Fibroblast of skin of right quadriceps (primary cell): ENCODE data around the gene FTSJ3.
A peak's percentile ranks its signal among the peaks of the same experiment; 100 is the strongest.
"Not testable (repeated sequence)": the region's sequence is repeated elsewhere in the genome, so short reads cannot be mapped to it uniquely, and the experiment has no call there.

Experiments
- DNase-seq: peaks from one replicate; pipeline ENCODE4 v3.0.0-alpha.2; 2013

The FTSJ3 gene, protein sequence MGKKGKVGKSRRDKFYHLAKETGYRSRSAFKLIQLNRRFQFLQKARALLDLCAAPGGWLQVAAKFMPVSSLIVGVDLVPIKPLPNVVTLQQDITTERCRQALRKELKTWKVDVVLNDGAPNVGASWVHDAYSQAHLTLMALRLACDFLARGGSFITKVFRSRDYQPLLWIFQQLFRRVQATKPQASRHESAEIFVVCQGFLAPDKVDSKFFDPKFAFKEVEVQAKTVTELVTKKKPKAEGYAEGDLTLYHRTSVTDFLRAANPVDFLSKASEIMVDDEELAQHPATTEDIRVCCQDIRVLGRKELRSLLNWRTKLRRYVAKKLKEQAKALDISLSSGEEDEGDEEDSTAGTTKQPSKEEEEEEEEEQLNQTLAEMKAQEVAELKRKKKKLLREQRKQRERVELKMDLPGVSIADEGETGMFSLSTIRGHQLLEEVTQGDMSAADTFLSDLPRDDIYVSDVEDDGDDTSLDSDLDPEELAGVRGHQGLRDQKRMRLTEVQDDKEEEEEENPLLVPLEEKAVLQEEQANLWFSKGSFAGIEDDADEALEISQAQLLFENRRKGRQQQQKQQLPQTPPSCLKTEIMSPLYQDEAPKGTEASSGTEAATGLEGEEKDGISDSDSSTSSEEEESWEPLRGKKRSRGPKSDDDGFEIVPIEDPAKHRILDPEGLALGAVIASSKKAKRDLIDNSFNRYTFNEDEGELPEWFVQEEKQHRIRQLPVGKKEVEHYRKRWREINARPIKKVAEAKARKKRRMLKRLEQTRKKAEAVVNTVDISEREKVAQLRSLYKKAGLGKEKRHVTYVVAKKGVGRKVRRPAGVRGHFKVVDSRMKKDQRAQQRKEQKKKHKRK

DNA sequence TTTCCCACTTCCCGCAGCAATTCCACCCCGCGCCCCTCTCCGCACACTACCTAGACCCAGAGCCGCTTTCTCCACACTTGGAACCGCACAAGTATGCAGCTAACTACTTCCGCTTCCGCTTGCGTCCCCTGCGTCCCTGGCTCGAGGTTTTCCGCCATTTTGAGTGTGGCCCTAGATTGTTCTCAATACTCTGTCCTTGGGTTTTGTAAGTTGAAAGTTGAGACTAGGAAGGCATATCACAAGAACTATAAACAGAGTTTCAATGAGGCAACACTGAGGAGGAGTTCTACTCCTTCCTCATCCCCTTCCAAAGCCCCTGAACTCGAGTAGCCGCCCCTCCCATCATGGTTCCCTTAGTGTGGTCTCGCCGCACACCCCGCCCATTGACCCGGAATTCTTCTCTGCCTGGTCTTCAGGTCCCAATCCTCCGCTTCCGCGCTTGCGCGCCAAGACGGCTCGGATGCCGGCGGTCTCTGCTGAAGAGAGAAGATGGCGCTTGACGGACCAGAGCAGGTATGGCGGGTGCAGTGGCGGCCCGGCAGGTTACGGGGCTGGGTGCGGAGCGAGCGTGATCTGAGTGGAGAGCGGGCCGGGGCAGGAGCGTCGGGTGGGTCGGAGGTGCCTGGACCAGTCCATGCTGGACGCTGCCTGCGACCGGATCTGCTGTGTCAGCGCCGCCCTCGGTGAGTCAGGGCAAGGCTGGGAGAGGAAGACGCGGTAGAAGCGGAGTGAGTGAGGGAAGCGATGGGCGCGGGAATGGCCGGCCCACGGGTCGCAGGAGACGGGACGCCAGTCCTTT, at the start of gene FTSJ3, which contains the start of gene PSMC5:
Gene FTSJ3, minus strand, starts transcription at position 662 of the 799 bp plus-strand sequence. CDS start 761 bp downstream, outside the sequence.
Gene PSMC5, plus strand, starts transcription at position 430 of the 799 bp plus-strand sequence. Its CDS starts 60 bp downstream, at position 490.
- DNase-seq, result peak; percentile 94

- not testable (repeated sequence) for DNase-seq
These were observed 47.2 kb upstream of the FTSJ3 start for GRCh38 chr17:63874693-63875092.

- not testable (repeated sequence) for DNase-seq
These were observed 46.7 kb upstream of the FTSJ3 start for GRCh38 chr17:63874061-63874626.

- not testable (repeated sequence) for DNase-seq
These were observed 46.1 kb upstream of the FTSJ3 start, which contains the start of gene CSH2 for GRCh38 chr17:63873577-63873976. CSH2 (minus strand) TSS chr17:63873677; CDS start chr17:63873614, 63 bp downstream.

- DNase-seq, result not testable (repeated sequence)
These were observed 44.3 kb upstream of the FTSJ3 start for GRCh38 chr17:63871646-63872365.

- DNase-seq, result peak; percentile 31
These were observed 42.8 kb upstream of the FTSJ3 start for GRCh38 chr17:63870292-63870665.

GRCh38 chr17:63869491-63870291, 42.2 kb upstream of the FTSJ3 start:
- peak; percentile 68 for DNase-seq

DNA sequence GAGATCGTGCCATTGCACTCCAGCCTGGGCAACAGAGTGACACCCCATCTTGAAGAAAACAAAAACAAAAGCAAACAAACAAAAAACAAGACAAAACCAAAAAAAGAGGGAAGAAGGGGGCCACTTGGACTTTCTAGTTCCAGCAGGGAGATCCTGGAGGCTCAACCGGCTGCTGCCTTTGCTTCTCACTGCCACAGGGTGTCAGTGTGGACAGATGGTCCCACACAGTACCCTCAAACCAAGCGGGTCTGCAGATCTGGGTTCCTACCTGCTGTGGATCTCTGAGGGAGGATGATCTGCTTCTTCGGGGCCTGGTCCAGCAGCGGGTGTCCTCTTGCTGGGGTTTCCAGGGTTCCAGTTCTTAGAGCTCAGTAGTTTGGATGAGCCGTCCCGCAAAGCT, 39.2 kb upstream of the FTSJ3 start:
- not testable (repeated sequence) for DNase-seq

DNA sequence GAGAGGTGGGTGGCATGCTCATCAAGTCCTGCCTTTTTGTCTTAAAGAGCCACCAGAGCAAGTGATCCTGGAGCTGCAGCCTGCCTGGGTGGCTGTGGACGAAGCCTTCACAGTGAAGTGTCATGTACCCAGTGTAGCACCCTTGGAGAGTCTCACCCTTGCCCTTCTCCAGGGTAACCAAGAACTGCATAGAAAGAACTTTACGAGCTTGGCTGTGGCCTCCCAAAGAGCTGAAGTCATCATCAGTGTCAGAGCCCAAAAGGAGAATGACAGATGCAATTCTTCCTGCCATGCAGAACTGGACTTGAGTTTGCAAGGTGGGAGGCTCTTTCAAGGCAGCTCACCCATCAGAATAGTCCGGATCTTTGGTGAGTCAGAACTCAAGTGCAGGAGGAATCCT, 31.8 kb upstream of the FTSJ3 start:
- DNase-seq, result no peak

DNA sequence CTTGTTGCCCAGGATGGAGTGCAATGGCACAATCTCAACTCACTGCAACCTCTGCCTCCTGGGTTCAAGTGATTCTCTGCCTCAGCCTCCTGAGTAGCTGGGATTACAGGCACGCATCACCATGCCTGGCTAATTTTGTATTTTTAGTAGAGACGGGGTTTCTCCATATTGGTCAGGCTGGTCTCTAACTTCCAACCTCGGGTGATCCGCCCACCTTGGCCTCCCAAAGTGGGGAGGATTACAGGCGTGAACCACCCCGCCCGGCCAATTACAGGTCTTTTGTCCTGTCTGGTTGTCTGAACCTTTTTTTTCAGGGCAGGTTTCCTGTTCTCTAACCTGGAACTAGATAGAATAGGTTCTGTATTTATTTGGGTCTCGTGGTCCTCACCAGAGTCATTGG, 29.0 kb upstream of the FTSJ3 start:
- not testable (repeated sequence) for DNase-seq

- DNase-seq, result no peak
These were observed 27.7 kb upstream of the FTSJ3 start for GRCh38 chr17:63855185-63855584.

- DNase-seq, result no peak
These were observed 27.2 kb upstream of the FTSJ3 start for GRCh38 chr17:63854709-63855108.

DNA sequence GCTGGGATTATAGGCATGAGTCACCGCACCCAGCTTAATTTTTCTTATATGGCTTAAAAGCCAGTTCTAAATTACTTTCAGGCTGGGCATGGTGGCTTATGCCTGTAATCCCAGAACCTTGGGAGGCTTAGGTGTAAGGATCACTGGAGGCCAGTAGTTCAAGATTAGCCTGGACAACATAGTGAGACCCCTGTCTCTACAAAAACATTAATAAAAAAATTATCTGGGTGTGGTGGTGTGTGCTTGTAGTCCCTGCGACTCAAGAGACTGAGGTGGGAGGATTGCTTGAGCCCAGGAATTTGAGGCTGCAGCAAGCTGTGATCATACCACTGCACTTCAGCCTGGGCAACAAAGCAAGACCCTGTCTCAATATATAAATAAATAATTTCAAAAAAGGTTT, 25.8 kb upstream of the FTSJ3 start:
- no peak for DNase-seq

DNA sequence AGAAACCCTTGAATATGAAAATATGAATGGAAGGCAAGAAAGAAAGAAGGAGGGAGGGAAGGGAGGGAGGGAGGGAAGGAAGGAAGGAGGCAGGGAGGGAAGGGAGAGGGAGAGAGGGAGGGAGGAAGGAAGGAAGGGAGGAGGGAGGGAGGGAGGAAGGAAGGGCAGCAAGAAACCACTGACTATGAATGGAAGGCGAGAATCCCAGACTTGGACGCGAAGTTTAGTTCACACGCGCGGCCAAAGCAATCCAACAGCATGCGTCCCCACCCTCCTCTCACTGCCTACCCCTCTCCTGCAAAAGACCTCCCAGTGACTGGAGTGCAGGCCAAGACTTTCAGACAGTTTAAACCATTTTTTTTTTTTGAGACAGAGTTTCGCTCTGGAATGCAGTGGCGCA, 22.9 kb upstream of the FTSJ3 start:
- DNase-seq, result no peak

DNA sequence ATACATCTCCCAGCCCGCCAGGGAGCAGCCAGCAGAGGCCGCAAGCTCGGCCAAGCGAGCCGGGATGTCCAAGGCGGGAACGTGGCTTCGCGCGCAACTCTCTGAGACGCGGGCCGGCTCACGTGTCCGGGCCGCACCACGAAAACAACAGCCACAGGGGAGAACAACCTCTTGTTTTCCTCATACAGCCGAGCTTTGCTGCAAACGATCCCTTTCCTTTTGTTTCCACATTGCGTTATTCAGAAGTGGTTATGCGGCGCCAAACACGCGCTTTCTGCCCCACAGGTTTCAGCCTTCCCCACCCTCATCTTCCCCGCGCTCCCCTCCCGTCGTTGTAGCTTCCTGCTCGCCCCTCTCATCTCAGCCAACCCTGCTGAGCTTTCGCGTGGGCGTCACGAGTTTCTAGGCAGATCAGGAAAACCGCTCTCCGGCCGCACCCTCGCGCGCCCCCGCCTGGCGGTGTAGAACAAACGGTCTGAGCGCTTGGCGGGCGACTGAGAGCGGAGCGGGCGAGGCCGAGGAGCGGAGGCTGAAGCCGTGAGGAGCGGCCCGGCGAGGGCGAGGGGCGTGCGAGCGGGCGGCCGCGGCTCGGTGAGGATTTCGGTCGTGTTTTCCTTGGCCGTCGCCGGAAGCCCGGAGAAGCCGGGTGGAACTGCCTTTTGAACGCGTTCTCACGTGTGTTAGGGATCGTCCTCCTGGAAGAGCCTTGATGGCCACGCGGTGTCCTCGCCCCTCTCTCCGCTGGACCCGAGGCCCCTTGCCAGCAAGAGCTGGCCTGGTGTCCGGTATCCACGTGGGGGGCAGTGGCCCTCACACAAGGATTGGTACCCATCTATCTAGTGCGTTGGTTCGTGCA, 21.6 kb upstream of the FTSJ3 start:
- peak; percentile 91 for DNase-seq

GRCh38 chr17:63847525-63848249, 20.2 kb upstream of the FTSJ3 start:
- no peak for DNase-seq

DNA sequence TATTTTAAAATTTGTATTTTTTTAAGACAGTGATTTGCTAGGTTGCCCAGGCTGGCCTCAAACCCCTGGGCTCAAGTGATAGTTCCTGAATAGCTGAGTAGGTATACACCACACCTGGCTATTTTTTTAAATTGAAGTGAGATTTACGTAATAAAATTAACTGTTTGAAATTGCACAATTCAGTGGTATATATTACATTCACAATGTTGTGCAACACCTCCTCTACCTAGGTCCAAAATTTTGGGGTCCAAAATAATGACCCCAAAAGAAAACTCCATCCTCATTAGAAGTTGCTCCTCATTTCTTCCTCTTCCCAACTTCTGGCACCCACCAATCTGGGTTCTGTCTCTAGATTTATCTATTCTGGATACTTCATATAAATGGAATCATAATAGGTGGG, 18.0 kb upstream of the FTSJ3 start:
- DNase-seq, result no peak

DNA sequence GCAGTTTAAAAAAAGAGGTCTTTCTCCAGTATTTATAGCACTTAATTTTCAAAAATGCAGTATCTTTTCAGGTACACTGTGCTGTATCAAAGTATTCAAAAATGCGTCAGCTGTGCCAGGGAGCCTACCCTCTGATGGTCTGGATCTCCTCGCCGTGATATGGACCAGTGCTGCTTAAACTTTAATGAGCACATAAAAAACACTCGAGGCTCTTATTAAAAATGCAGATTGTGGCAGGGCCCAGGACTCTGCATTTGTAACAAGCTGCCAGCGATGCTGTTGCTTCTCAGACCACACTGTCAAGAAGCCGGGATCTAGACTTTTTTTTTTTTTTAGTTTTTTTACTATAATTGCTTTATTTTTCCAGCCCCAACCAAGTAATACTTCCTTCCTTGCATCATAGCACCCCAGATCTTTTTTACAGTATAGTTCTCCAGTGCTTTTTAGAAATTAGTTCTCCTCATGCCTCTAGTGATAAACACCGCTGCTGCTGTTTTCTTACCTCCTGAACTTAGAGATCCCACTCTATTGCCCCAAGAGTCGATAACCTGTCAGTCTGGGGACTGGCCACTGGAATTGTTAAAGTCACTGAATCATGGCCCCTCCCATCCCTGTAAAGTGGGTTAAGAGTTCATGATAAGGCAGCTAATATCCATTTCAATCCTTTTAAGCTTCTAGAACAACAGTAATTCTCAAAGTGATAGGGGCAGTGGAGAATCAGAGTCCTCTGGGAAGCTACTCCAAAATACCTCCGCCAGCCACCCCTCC, 16.6 kb upstream of the FTSJ3 start:
- no peak for DNase-seq
